Measurements from ENCODE around the gene ZNF580.
A peak's percentile ranks its signal among the peaks of the same experiment; 100 is the strongest.

The ZNF580 gene

GRCh38 chr19:55647732-55648584 is 7.2 kb downstream of the ZNF580 start, which contains the start of gene CCDC106:
TSS of gene CCDC106 (plus strand) at chr19:55648212. CDS start at chr19:55649047, 835 bp downstream.
- DNase-seq: peak; percentile 51 to 93

GRCh38 chr19:55648585-55649267 is 7.9 kb downstream of the ZNF580 start:
- peak in 1 of 2 experiments; percentile 62 for DNase-seq

- DNase-seq: no peak
Observed at GRCh38 chr19:55649268-55650125, 8.7 kb downstream of the ZNF580 start.

GRCh38 chr19:55650126-55650557 is 9.3 kb downstream of the ZNF580 start:
- no peak for DNase-seq

- no peak for DNase-seq
Observed at GRCh38 chr19:55650602-55651230, 9.9 kb downstream of the ZNF580 start.

DNA sequence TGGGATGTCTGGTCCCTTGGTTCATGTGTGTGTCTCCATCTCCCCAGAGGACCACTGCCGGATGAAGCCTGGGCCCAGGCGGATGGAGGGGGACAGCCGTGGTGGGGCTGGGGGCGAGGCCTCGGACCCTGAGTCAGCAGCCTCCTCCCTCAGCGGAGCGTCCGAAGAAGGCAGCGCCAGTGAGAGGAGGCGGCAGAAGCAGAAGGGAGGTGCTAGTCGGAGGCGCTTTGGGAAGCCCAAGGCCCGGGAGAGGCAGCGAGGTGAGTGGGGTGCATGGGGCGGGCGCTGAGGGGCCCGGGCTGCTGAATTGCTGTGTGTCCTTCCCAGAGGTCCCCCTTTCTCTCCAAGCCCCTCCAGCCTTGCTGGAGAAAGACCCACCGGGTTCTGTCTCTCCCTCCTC is 10.4 kb downstream of the ZNF580 start:
- DNase-seq: no peak

DNA sequence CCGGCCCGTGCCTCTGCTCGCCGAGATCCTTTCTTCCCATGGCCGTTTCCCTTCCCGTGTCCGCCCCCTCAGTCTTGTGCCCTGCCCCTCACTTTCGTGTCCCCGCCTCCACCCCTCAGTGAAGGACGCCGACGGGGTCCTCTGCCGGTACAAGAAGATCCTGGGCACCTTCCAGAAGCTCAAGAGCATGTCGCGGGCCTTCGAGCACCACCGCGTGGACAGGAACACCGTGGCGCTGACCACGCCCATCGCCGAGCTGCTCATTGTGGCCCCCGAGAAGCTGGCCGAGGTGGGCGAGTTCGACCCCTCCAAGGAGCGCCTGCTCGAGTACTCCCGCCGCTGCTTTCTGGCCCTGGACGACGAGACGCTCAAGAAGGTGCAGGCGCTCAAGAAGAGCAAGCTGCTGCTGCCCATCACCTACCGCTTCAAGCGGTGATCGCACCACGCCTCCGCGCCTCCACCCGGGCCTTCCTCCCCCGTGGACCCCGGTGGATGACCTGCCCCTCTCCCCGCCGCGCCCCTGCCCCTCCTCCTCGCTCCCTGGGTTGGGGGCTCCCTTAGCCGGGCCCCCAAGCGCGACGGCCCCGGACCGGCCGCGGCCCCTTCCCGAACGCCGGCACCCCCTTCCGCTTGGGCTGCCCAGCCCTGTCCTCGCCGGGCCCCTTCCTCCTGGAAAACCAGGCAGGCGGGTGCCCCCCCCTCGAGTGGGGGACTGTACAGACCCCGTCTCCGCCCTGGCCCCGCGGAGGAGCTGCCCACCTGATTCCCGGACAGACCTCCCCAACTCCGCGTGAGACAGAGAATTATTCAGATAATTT is 11.7 kb downstream of the ZNF580 start:
- no peak for DNase-seq

GRCh38 chr19:55653651-55654322 is 13.0 kb downstream of the ZNF580 start:
- DNase-seq: peak; percentile 99

- DNase-seq: peak; percentile 99 to 100
Observed at GRCh38 chr19:55654323-55654867, 13.6 kb downstream of the ZNF580 start.

- DNase-seq: peak; percentile 53 to 98
Observed at GRCh38 chr19:55654868-55655647, 14.3 kb downstream of the ZNF580 start, which contains the start of gene U2AF2. TSS of gene U2AF2 (plus strand) at chr19:55655035. CDS start at chr19:55655105, 70 bp downstream.

DNA sequence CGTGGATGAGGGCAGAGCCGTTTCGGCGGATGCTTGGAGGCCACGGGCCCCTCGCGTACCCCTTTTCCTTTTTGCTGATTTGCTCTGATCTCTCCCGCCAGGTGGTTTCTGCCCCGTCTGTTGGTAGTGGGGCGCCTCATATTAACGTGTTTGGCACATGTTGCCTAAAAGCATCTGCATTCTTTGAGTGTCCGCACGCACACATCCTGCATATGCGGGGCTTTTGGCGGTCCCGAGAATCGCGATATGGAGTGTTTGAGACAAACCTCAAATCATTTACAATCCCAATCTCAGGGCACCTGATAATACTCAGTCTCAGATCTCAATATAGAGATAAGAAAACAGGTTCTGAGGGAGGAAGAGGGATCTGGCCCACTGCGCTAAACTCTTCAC is 14.8 kb downstream of the ZNF580 start:
- no peak for DNase-seq

- DNase-seq: no peak
Observed at GRCh38 chr19:55656552-55656951, 15.8 kb downstream of the ZNF580 start.

GRCh38 chr19:55656988-55657747 is 16.4 kb downstream of the ZNF580 start:
- DNase-seq: peak in 1 of 2 experiments; percentile 56

- no peak for DNase-seq
Observed at GRCh38 chr19:55658846-55659459, 18.2 kb downstream of the ZNF580 start.

DNA sequence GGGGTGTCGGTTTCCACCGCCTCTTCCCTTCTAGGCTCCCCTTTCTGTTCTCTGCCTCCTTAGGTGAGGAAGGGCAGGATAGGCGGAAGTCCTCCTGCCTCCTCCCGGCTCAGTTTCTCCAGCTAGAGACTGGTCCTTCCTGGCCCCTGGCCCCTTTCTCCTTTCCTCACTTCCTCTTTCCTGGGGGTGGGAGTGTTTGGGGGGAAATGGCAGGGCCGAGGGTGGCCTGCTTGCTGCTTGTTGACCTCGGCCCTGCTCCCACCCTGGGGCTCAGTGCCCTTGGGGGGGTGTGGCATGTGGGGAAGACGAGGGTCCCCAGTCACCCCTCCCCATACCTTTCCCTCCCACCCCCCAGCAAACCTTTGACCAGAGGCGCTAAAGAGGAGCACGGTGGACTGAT is 19.0 kb downstream of the ZNF580 start:
- no peak for DNase-seq

- no peak for DNase-seq
Observed at GRCh38 chr19:55660404-55660803, 19.6 kb downstream of the ZNF580 start.

DNA sequence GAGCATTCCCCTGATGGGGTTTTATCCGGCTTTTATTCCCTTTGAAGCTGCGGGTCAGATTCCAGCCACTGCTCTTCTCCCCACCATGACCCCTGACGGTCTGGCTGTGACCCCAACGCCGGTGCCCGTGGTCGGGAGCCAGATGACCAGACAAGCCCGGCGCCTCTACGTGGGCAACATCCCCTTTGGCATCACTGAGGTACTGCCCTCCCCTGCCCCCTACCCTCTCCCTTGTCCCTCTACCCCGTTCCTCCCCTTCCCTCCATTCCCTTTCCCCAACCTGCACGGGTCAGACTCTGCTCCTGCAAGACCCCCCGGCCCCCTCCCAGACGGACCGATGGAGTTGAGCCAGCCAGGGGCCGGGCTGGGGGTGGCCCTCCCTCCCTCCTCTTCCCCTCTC is 20.2 kb downstream of the ZNF580 start:
- DNase-seq: no peak

GRCh38 chr19:55661826-55662225 is 21.0 kb downstream of the ZNF580 start:
- DNase-seq: no peak
